ENCODE measurements around the gene MTRF1.

Gene MTRF1

GRCh38 chr13:41259875-41260501, 3.4 kb downstream of the MTRF1 start:
- Mint-ChIP-seq H3K4me3 (no peak overlapping the region), H3K9me3 (peaks cover 3% of the 10 kb centered on the region), H3K36me3 (ENCODE audit: low read depth) (peaks cover 36% of the 10 kb centered on the region), H3K27ac (no peak overlapping the region), H3K27me3 (ENCODE audit: low read depth) (no peaks in the 10 kb centered on the region), H3K4me1 (ENCODE audit: low read depth) (peaks cover 21% of the 10 kb centered on the region)
- DNase-seq (ENCODE audit: low spot score): no peak

- DNase-seq (ENCODE audit: low spot score): no peak
- H3K36me3 Mint-ChIP-seq (ENCODE audit: low read depth): peaks cover 48% of the 10 kb centered on the region
- H3K9me3 Mint-ChIP-seq: no peaks in the 10 kb centered on the region
- no peaks in the 10 kb centered on the region for H3K27me3 Mint-ChIP-seq (ENCODE audit: low read depth)
- H3K4me3 Mint-ChIP-seq: no peak overlapping the region
- H3K27ac Mint-ChIP-seq: no peak overlapping the region
- H3K4me1 Mint-ChIP-seq (ENCODE audit: low read depth): peaks cover 16% of the 10 kb centered on the region
These were observed 5.8 kb downstream of the MTRF1 start for GRCh38 chr13:41257535-41257934.

- H3K4me1 Mint-ChIP-seq (ENCODE audit: low read depth): peaks cover 13% of the 10 kb centered on the region
- DNase-seq (ENCODE audit: low spot score): no peak
- no peak overlapping the region for H3K27ac Mint-ChIP-seq
- peaks cover 59% of the 10 kb centered on the region for H3K36me3 Mint-ChIP-seq (ENCODE audit: low read depth)
- H3K4me3 Mint-ChIP-seq: no peak overlapping the region
- no peaks in the 10 kb centered on the region for H3K27me3 Mint-ChIP-seq (ENCODE audit: low read depth)
- H3K9me3 Mint-ChIP-seq: no peaks in the 10 kb centered on the region
These were observed 8.5 kb downstream of the MTRF1 start for GRCh38 chr13:41254902-41255301.

GRCh38 chr13:41250993-41251392, 12.4 kb downstream of the MTRF1 start:
- Mint-ChIP-seq H3K27me3 (ENCODE audit: low read depth) (no peaks in the 10 kb centered on the region), H3K4me3 (no peak overlapping the region), H3K4me1 (ENCODE audit: low read depth) (peaks cover 5% of the 10 kb centered on the region), H3K27ac (no peak overlapping the region), H3K9me3 (no peaks in the 10 kb centered on the region), H3K36me3 (ENCODE audit: low read depth) (peaks cover 46% of the 10 kb centered on the region)
- no peak for DNase-seq (ENCODE audit: low spot score)

- DNase-seq (ENCODE audit: low spot score): no peak
- H3K27me3 Mint-ChIP-seq (ENCODE audit: low read depth): no peaks in the 10 kb centered on the region
- peaks cover 26% of the 10 kb centered on the region for H3K36me3 Mint-ChIP-seq (ENCODE audit: low read depth)
- H3K9me3 Mint-ChIP-seq: no peaks in the 10 kb centered on the region
- no peak overlapping the region for H3K27ac Mint-ChIP-seq
- peaks cover 3% of the 10 kb centered on the region for H3K4me1 Mint-ChIP-seq (ENCODE audit: low read depth)
- H3K4me3 Mint-ChIP-seq: no peak overlapping the region
These were observed 16.3 kb downstream of the MTRF1 start for GRCh38 chr13:41246969-41247680.

DNA sequence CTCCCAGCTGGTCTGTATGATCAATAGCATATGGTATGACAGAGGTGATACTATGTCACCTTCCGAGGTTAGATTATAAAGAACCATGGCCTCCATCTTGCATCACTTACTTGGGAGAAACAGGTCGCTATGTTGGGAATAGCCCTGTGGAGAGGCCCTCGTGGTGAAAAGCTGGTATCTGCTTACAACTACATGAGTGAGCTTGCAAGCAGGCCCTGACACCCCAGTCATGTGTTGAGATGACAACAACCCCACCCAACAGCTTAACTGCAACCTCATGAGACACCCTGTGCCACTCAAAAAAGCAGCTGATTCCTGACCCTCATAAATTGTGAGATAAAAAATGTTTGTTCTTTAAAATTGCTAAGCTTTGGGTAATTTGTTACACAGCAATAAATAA, 18.8 kb downstream of the MTRF1 start:
- Mint-ChIP-seq H3K36me3 (ENCODE audit: low read depth) (peaks cover 8% of the 10 kb centered on the region), H3K4me3 (no peak overlapping the region), H3K9me3 (no peaks in the 10 kb centered on the region), H3K27ac (no peak overlapping the region), H3K4me1 (ENCODE audit: low read depth) (no peaks in the 10 kb centered on the region), H3K27me3 (ENCODE audit: low read depth) (no peaks in the 10 kb centered on the region)
- DNase-seq (ENCODE audit: low spot score): no peak

DNA sequence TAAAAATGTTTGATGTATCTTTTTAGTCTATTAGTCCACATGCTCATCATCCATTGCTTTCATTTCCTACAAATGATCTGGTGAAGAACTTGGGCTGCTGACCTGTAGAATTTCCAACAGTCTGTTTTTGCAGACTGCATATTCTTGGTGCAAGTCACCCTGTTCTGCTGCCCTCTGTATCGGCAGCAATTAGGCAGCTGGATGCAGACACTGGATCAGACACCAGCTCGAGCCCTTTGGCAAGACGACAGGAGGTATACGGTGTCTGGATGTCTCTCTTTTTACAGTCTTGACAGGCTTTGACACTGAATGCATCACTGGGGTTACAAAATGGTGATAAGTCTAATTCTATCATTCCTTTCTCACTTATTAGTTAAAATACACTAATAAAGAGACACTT, 21.8 kb downstream of the MTRF1 start:
- Mint-ChIP-seq H3K36me3 (ENCODE audit: low read depth) (peaks cover 7% of the 10 kb centered on the region), H3K4me3 (no peak overlapping the region), H3K27ac (no peak overlapping the region), H3K27me3 (ENCODE audit: low read depth) (no peaks in the 10 kb centered on the region), H3K9me3 (no peaks in the 10 kb centered on the region), H3K4me1 (ENCODE audit: low read depth) (no peaks in the 10 kb centered on the region)
- DNase-seq (ENCODE audit: low spot score): no peak

DNA sequence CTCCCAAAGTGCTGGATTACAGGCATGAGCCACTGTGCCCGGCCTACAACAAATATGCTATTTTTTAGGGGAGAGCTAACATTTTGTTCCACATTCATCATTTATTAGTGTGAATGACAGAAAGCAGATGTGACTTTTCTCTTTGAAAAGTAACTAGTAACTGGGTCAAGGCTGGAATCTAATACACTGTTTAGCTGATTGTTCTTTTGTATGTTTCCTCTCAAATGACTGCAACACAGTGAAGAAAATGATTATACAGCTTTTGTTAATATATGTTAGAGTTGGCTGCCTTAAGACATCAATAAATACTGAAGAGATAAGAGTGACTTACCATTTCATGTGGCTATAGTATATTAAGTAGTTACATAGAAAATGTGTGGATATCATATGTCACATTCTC, 27.0 kb downstream of the MTRF1 start:
- peaks cover 22% of the 10 kb centered on the region for H3K36me3 Mint-ChIP-seq (ENCODE audit: low read depth)
- DNase-seq (ENCODE audit: low spot score): no peak
- no peaks in the 10 kb centered on the region for H3K9me3 Mint-ChIP-seq
- no peak overlapping the region for H3K4me3 Mint-ChIP-seq
- H3K27ac Mint-ChIP-seq: no peak overlapping the region
- H3K27me3 Mint-ChIP-seq (ENCODE audit: low read depth): no peaks in the 10 kb centered on the region
- no peaks in the 10 kb centered on the region for H3K4me1 Mint-ChIP-seq (ENCODE audit: low read depth)

- DNase-seq (ENCODE audit: low spot score): no peak
- Mint-ChIP-seq H3K27ac (no peak overlapping the region), H3K9me3 (no peaks in the 10 kb centered on the region), H3K36me3 (ENCODE audit: low read depth) (peaks cover 31% of the 10 kb centered on the region), H3K27me3 (ENCODE audit: low read depth) (no peaks in the 10 kb centered on the region), H3K4me1 (ENCODE audit: low read depth) (no peaks in the 10 kb centered on the region), H3K4me3 (no peak overlapping the region)
These were observed 30.5 kb downstream of the MTRF1 start for GRCh38 chr13:41232578-41233480.

DNA sequence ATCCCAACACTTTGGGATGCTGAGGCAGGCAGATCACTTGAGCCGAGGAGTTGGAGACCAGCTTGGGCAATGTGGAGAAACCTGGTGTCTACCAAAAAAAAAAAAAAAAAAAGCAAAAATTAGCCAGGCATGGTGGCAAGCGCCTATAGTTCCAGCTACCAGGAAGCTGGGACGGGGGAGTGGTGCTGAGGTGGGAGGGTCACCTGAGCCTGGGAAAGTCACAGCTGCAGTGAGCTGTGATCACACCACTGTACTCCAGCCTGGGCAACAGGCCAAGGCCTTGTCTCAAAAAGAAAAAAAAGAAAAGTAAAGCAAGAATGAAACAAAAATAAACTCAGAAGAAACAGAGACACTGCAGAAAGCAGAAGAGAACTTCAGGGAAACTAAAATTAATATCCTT, 31.6 kb downstream of the MTRF1 start:
- H3K4me1 Mint-ChIP-seq (ENCODE audit: low read depth): no peaks in the 10 kb centered on the region
- no peak for DNase-seq (ENCODE audit: low spot score)
- H3K4me3 Mint-ChIP-seq: no peak overlapping the region
- no peak overlapping the region for H3K27ac Mint-ChIP-seq
- no peaks in the 10 kb centered on the region for H3K9me3 Mint-ChIP-seq
- H3K27me3 Mint-ChIP-seq (ENCODE audit: low read depth): no peaks in the 10 kb centered on the region
- H3K36me3 Mint-ChIP-seq (ENCODE audit: low read depth): peaks cover 31% of the 10 kb centered on the region

GRCh38 chr13:41231025-41231677, 32.2 kb downstream of the MTRF1 start:
- no peaks in the 10 kb centered on the region for H3K9me3 Mint-ChIP-seq
- H3K36me3 Mint-ChIP-seq (ENCODE audit: low read depth): peaks cover 29% of the 10 kb centered on the region
- no peaks in the 10 kb centered on the region for H3K4me1 Mint-ChIP-seq (ENCODE audit: low read depth)
- H3K27me3 Mint-ChIP-seq (ENCODE audit: low read depth): no peaks in the 10 kb centered on the region
- DNase-seq (ENCODE audit: low spot score): no peak
- no peak overlapping the region for H3K27ac Mint-ChIP-seq
- H3K4me3 Mint-ChIP-seq: no peak overlapping the region

DNA sequence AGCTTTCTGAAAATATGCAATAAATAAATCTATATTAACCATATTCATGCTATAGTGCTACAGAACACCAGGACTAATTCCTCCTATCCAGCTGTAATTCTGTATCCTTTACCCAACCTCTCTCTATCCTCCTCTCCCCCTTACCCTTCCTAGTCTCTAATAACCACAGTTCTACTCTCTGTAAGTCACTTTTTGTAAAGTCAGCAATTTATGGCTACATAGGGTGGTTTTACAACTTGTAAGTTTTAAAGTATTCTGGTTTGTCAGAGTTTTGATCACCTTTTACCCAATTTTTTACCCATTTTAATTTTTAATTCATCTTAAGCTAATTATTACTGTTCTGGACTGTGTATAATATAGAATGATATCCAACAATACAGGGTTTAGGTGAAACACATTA, 34.0 kb downstream of the MTRF1 start:
- no peaks in the 10 kb centered on the region for H3K4me1 Mint-ChIP-seq (ENCODE audit: low read depth)
- H3K27me3 Mint-ChIP-seq (ENCODE audit: low read depth): no peaks in the 10 kb centered on the region
- H3K36me3 Mint-ChIP-seq (ENCODE audit: low read depth): peaks cover 24% of the 10 kb centered on the region
- H3K9me3 Mint-ChIP-seq: no peaks in the 10 kb centered on the region
- no peak overlapping the region for H3K27ac Mint-ChIP-seq
- no peak for DNase-seq (ENCODE audit: low spot score)
- no peak overlapping the region for H3K4me3 Mint-ChIP-seq

DNA sequence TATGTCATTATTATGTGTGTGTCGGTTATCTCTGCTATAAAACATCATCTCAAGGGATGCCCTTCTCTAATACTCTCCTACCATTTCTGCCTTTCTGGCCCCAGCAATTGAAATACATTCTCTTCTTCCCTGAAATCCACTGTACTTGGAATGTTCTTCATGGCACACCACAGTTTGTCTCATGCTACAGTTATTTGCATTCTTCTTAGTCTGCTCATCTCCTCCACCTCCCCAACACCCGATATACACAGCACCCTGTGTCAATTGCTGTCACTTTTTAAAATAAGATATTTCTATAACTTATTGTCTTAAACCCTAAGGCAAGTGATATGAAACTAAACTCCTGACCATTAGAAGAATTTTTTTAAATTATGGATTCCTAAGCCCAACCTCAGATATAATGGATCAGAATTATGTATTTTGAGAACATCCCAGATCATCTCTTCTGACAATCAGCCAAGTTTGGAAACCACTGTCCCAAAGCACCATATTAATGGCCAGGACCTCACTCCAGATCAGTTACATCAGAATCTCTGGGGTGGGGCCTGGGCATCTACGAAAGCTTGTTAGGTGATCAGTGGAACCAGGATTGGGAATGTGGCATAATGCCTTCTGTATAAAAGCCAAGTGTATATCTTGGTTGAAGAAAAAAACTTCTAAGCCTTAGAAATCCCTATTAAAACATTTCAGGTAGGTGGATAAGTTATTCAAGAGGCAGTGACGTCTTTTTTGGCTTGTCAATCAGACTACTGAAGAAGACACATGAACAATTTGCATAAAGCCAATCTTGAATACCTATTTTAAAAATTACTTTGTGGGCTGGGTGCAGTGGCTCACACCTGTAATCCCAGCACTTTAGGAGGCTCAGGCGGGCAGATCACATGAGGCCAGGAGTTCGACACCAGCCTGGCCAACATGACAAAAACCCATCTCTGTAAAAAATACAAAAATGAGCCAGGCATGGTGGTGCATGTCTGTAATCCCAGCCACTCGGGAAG, 39.0 kb downstream of the MTRF1 start:
- no peak overlapping the region for H3K4me3 Mint-ChIP-seq
- peaks cover 16% of the 10 kb centered on the region for H3K36me3 Mint-ChIP-seq (ENCODE audit: low read depth)
- H3K9me3 Mint-ChIP-seq: no peaks in the 10 kb centered on the region
- H3K27me3 Mint-ChIP-seq (ENCODE audit: low read depth): no peaks in the 10 kb centered on the region
- H3K27ac Mint-ChIP-seq: no peak overlapping the region
- no peaks in the 10 kb centered on the region for H3K4me1 Mint-ChIP-seq (ENCODE audit: low read depth)
- DNase-seq (ENCODE audit: low spot score): no peak

All from T-helper 2 cell treated with Interferon-gamma antibody and Interleukin-4, amounts not matched to agents 5 μg/mL and 100 μg/mL, for 36 hours (primary cell).